ENCODE measurements around the gene DLST. TPM values are rescaled to one million over a fixed set of nuclear protein-coding genes. Genes with fewer than 3 reads are reported as not detected.

The DLST gene
- total RNA-seq, 1 donor from 2014 or later, result 74.4 TPM

DNA sequence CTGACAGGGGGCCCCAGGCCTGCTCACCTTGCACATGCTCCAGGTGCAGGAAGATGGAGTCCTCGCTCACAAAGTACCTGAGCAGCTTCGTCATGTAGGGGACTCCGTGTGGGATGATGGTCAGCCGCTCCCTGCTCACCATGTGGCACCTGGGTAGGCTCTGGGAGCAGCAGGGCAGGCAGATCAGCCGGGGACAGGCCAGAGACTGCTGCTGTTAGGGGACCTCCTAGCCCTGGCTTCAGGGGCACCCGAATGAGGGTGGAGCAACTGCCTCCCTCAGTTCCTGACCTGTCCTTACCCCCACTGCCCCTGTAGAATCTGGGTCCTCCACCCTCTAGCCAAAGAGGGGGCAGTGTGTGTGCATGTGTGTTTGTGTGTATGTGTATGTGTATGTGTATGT, 29.5 kb downstream of the DLST start:
- H3K27ac Mint-ChIP-seq, result no peak overlapping the region
- H3K4me1 Mint-ChIP-seq, result peaks cover 2% of the 10 kb centered on the region
- no peaks in the 10 kb centered on the region for H3K36me3 Mint-ChIP-seq
- no peak for DNase-seq (ENCODE audit: low spot score in 2 of 2, unreplicated experiment in 2 of 2)
- no peak overlapping the region for H3K4me3 Mint-ChIP-seq
- TF ChIP-seq CTCF (IDR thresholded peaks at IDR 0.05; ENCODE audit: unreplicated experiment), result no peak
- H3K27me3 Mint-ChIP-seq (ENCODE audit: low read depth), result no peaks in the 10 kb centered on the region
- no peaks in the 10 kb centered on the region for H3K9me3 Mint-ChIP-seq

DNA sequence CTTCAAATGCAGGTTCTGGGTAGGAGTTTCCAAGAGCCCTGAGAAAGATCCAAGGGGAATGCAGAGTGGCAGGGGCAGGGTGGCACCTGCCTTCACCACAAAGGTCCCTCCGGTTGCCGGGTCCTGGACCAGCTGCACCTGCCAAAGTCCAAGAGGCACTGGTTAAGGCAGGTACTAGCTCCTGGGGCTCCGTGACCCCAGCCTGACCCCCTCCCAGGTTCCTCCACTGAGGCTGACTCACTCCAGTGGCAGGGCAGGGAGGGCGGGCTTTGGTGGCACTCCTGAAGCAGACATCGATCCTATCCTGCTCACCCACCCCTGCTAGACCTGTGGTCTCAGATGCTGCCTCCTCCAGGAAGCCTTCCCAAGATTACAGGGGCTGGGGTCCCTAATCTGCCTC, 30.0 kb downstream of the DLST start:
- no peak for DNase-seq (ENCODE audit: low spot score in 2 of 2, unreplicated experiment in 2 of 2)
- no peaks in the 10 kb centered on the region for H3K27me3 Mint-ChIP-seq (ENCODE audit: low read depth)
- no peak for TF ChIP-seq CTCF (IDR thresholded peaks at IDR 0.05; ENCODE audit: unreplicated experiment)
- H3K4me1 Mint-ChIP-seq, result peaks cover 2% of the 10 kb centered on the region
- no peaks in the 10 kb centered on the region for H3K9me3 Mint-ChIP-seq
- no peak overlapping the region for H3K27ac Mint-ChIP-seq
- no peaks in the 10 kb centered on the region for H3K36me3 Mint-ChIP-seq
- no peak overlapping the region for H3K4me3 Mint-ChIP-seq

DNA sequence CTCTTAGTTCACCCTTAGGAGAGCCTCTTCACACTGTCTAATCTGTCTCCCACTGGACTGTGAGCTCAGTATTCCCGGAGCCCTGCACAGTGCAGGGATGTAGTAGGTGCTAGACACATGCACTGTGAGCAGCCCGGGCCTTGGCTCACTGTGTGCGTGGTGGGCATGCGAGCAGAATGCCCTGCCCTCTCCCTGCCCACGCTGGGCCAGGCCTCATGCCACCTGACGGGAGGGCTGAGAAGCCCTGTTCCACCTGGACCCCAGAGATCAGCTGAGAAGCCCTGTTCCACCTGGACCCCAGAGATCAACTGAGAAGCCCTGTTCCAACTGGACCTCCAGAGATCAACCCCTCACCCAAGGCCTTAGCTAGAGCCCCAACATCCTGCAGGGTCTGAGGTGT, 30.4 kb downstream of the DLST start:
- Mint-ChIP-seq H3K4me3 (no peak overlapping the region), H3K27ac (no peak overlapping the region), H3K27me3 (ENCODE audit: low read depth) (no peaks in the 10 kb centered on the region), H3K36me3 (no peaks in the 10 kb centered on the region), H3K9me3 (no peaks in the 10 kb centered on the region), H3K4me1 (peaks cover 2% of the 10 kb centered on the region)
- TF ChIP-seq CTCF (IDR thresholded peaks at IDR 0.05; ENCODE audit: unreplicated experiment), result no peak
- DNase-seq (ENCODE audit: low spot score in 2 of 2, unreplicated experiment in 2 of 2), result no peak

GRCh38 chr14:74912801-74913200, 31.1 kb downstream of the DLST start:
- no peak for TF ChIP-seq CTCF (IDR thresholded peaks at IDR 0.05; ENCODE audit: unreplicated experiment)
- H3K27ac Mint-ChIP-seq, result no peak overlapping the region
- peaks cover 2% of the 10 kb centered on the region for H3K4me1 Mint-ChIP-seq
- no peaks in the 10 kb centered on the region for H3K27me3 Mint-ChIP-seq (ENCODE audit: low read depth)
- H3K9me3 Mint-ChIP-seq, result no peaks in the 10 kb centered on the region
- no peak overlapping the region for H3K4me3 Mint-ChIP-seq
- no peak for DNase-seq (ENCODE audit: low spot score in 2 of 2, unreplicated experiment in 2 of 2)
- H3K36me3 Mint-ChIP-seq, result no peaks in the 10 kb centered on the region

GRCh38 chr14:74913393-74913910, 31.7 kb downstream of the DLST start:
- Mint-ChIP-seq H3K4me1 (peaks cover 2% of the 10 kb centered on the region), H3K27ac (no peak overlapping the region), H3K4me3 (no peak overlapping the region), H3K27me3 (ENCODE audit: low read depth) (no peaks in the 10 kb centered on the region), H3K36me3 (no peaks in the 10 kb centered on the region), H3K9me3 (no peaks in the 10 kb centered on the region)
- no peak for TF ChIP-seq CTCF (IDR thresholded peaks at IDR 0.05; ENCODE audit: unreplicated experiment)
- no peak for DNase-seq (ENCODE audit: low spot score in 2 of 2, unreplicated experiment in 2 of 2)

Data from mesothelial cell of epicardium (in vitro differentiated cells).